Vagina (tissue), 2 donors: ENCODE measurements around the gene MTA1.

Experiments used
- POLR2A ChIP-seq, 2 donors: fragments of 450-650 bp; IDR thresholded peaks; one replicate each; pipeline ENCODE4 v1.6.1; 2017; ENCODE audit warnings: antibody characterized with exemption in 2 of 2, mild to moderate bottlenecking in 2 of 2, moderate library complexity in 2 of 2
- POLR2AphosphoS5 ChIP-seq, 2 donors: sonication (generic); formaldehyde crosslinking; IDR thresholded peaks; one replicate each; pipeline ENCODE4 v1.9.0; 2017; ENCODE audit warnings: antibody characterized with exemption in 2 of 2, mild to moderate bottlenecking in 2 of 2, low read depth in 1 of 2; ENCODE audit not compliant: insufficient read depth in 1 of 2

- TF ChIP-seq POLR2AphosphoS5 (IDR thresholded peaks at IDR 0.05; ENCODE audit: insufficient read depth in 1 of 2, low read depth in 1 of 2) (no peak), POLR2A (IDR thresholded peaks at IDR 0.05) (no peak)
These were observed 11.0 kb upstream of the MTA1 start for GRCh38 chr14:105408592-105408991.
